Tibial artery (tissue), 4 donors: ENCODE data around the gene SOX30.
A peak's percentile ranks its signal among the peaks of the same experiment; 100 is the strongest.

Experiments
- DNase-seq, 2 donors: peaks; one replicate each; pipeline ENCODE4 v3.0.0-alpha.2; 2019
- H3K27ac ChIP-seq, 2 donors: fragments of 200-600 bp; sonication (generic) in 1 of 2; 1 replicate in 1 of 2; 2 replicates in 1 of 2; pipeline ENCODE4 v1.5.1; 2018 to 2019; ENCODE audit warnings: mild to moderate bottlenecking in 1 of 2
- H3K27me3 ChIP-seq, 2 donors: fragments of 200-600 bp; sonication (generic) in 1 of 2; one replicate each; pipeline versions ENCODE4 v1.5.1 to v1.6.0; 2016 to 2019
- H3K36me3 ChIP-seq, 3 donors: fragments of 200-600 bp; sonication (generic) in 2 of 3; one replicate each; pipeline ENCODE4 v1.5.1; 2016 to 2019; ENCODE audit warnings: mild to moderate bottlenecking in 2 of 3
- H3K4me1 ChIP-seq, 4 donors: fragments of 200-600 bp; sonication (generic) in 2 of 4; 1 replicate in 3 of 4; 2 replicates in 1 of 4; pipeline ENCODE4 v1.5.1; 2016 to 2019
- H3K4me3 ChIP-seq, 2 donors: fragments of 200-600 bp; sonication (generic) in 1 of 2; 1 replicate in 1 of 2; 2 replicates in 1 of 2; pipeline ENCODE4 v1.5.1; 2018 to 2019; ENCODE audit warnings: mild to moderate bottlenecking in 2 of 2
- H3K9me3 ChIP-seq, 3 donors: fragments of 200-600 bp; sonication (generic) in 1 of 3; one replicate each; pipeline ENCODE4 v1.5.1; 2016 to 2019
- intact Hi-C: fragments of 100-400 bp; cut with DNase I; formaldehyde crosslinking; loops from one replicate; pipeline ENCODE4 v1.15.0; 2023; ENCODE audit warnings: low total_unique reads
- TF ChIP-seq, protein P1 (sequence below), 2 experiments: fragments of 200-600 bp in 1 of 2; fragments of 450-650 bp in 1 of 2; IDR thresholded peaks; one replicate each; pipeline ENCODE4 v1.5.1; 2017 to 2019; ENCODE audit warnings: antibody characterized with exemption in 2 of 2, mild to moderate bottlenecking in 1 of 2, moderate library complexity in 1 of 2

SOX30 gene

DNA sequence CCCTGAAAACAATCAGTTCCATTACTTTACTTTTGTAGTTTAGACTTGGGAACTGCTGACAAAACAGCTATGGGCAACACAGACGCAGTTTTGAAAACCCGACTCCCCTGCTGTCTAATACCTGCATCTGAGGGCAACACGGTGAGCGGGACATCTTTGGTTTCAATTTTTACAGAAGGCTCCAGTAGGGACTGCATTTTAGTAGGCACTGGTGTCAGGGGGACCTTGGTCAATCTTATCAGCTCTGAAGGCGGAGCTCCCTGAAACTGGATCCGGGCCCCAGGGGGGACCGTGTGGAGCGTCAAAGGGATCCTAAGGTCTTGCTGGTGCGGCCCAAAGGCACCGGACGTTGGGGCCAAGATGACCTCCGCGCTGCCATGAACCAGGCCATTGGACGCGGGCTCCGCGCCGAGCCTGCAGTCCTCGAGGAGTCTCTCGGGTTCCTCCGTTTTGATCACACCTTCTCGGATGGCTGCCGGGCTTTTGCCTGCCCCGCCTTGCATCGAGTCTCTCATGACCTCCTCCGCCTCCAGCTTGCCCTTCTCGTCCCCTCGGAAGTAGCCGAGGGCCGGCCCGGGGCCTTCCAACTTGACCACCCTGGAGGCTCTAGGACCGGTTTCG, 1.1 kb downstream of the SOX30 start:
- TF ChIP-seq, protein P1, sequence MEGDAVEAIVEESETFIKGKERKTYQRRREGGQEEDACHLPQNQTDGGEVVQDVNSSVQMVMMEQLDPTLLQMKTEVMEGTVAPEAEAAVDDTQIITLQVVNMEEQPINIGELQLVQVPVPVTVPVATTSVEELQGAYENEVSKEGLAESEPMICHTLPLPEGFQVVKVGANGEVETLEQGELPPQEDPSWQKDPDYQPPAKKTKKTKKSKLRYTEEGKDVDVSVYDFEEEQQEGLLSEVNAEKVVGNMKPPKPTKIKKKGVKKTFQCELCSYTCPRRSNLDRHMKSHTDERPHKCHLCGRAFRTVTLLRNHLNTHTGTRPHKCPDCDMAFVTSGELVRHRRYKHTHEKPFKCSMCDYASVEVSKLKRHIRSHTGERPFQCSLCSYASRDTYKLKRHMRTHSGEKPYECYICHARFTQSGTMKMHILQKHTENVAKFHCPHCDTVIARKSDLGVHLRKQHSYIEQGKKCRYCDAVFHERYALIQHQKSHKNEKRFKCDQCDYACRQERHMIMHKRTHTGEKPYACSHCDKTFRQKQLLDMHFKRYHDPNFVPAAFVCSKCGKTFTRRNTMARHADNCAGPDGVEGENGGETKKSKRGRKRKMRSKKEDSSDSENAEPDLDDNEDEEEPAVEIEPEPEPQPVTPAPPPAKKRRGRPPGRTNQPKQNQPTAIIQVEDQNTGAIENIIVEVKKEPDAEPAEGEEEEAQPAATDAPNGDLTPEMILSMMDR (IDR thresholded peaks at IDR 0.05): no peak
- DNase-seq: no peak
- no peaks in the 10 kb centered on the region for H3K36me3 ChIP-seq
- peaks cover 0 to 10% (median 4%) of the 10 kb centered on the region in 4 donors for H3K4me1 ChIP-seq
- H3K4me3 ChIP-seq: peak overlapping the region; percentile 52
- no peaks in the 10 kb centered on the region for H3K27me3 ChIP-seq
- intact Hi-C loops: no loop called here
- no peak overlapping the region for H3K27ac ChIP-seq
- no peaks in the 10 kb centered on the region for H3K9me3 ChIP-seq

DNA sequence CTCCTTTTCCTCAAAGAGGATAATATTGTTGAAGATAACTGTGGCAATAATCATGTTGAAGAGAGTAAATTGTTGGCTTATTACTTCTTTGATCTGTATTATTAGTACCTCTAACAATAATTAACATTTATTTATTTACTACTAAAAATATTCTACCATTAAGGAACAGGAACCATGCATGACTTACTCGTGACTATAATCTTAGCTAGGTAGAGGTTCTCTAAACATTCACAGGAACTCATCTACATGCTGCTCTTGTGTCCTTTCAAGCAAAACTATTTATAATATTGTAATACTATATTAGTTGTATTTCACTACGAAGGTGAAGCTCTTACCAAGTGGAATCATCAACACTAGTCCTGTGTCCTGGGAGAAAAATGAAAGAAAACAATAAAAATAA, 3.1 kb downstream of the SOX30 start:
- TF ChIP-seq, protein P1 (IDR thresholded peaks at IDR 0.05): no peak
- DNase-seq: no peak
- Histone ChIP-seq H3K27ac (no peak overlapping the region), H3K4me3 (no peak overlapping the region), H3K36me3 (no peaks in the 10 kb centered on the region), H3K9me3 (no peaks in the 10 kb centered on the region), H3K27me3 (no peaks in the 10 kb centered on the region), H3K4me1 (peaks cover 0 to 10% (median 4%) of the 10 kb centered on the region in 4 donors)
- intact Hi-C loops: no loop called here

DNA sequence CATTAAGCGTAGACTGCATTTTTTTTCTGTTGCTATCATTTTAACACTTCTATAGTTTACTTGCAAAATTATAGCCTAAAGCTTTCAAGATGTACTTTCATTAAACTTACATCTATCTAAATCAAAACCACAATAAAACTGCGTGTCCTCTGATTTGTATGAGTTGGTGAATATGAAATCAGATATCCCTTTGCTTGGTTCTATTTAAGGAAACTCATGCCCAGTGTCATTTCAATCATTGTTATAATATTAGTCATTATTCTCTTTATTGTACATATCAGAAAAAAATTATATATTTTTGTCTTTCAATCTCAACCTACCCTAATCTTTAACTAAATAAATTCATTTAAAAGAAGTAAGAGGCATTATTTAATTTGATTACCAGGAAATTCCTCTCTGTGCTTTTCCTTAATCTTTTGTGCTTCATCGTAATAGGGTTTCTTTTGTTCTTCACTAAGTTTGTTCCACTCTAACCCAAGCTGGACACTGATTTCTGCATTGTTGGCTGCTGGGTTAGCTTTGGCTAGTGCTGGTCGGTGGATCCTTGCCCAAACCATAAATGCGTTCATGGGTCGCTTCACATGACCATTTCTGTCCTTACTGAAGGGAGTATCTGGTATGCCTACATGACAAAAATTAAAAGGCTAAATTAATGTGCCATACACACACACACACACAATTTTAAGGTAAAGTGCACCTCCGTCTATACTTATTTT, 3.8 kb downstream of the SOX30 start:
- no peak for DNase-seq
- Histone ChIP-seq H3K4me3 (no peak overlapping the region), H3K27ac (no peak overlapping the region), H3K4me1 (peaks cover 0 to 10% (median 4%) of the 10 kb centered on the region in 4 donors), H3K9me3 (no peaks in the 10 kb centered on the region), H3K36me3 (no peaks in the 10 kb centered on the region), H3K27me3 (no peaks in the 10 kb centered on the region)
- intact Hi-C loops: no loop called here
- TF ChIP-seq, protein P1 (IDR thresholded peaks at IDR 0.05): no peak

DNA sequence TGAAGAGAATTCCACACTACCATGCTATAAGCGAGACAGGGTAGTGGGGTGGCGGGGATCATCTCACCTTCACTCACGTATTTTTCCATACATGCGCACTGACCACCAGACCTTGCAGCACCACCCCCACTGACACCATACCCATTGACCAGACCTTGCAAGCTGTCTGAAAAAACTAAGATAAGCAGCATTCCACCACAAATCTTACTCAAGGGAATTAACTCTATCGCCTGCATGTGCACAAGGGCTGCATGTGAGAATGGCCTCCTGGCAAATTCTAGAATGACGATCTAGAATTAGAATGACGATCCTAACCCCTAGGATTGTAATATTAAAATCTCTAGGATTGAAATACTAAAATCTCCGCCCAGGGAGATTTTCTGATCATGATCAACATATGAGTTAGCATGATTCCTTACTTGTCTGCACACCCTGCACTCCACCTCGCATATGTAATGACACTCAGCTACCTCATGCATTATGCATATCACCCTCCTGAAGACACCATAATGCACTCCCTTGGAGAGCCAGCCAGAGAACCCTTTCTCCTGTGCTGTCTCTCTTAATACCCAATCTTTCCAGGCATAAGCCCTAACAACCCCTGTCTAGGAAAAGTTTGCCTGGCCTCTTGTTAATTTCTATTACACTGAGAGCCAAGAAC, 11.7 kb downstream of the SOX30 start:
- Histone ChIP-seq H3K4me3 (no peak overlapping the region), H3K36me3 (no peaks in the 10 kb centered on the region), H3K4me1 (no peaks in the 10 kb centered on the region), H3K27ac (no peak overlapping the region), H3K9me3 (no peaks in the 10 kb centered on the region), H3K27me3 (no peaks in the 10 kb centered on the region)
- TF ChIP-seq, protein P1 (IDR thresholded peaks at IDR 0.05): no peak
- intact Hi-C loops: no loop called here
- DNase-seq: no peak

DNA sequence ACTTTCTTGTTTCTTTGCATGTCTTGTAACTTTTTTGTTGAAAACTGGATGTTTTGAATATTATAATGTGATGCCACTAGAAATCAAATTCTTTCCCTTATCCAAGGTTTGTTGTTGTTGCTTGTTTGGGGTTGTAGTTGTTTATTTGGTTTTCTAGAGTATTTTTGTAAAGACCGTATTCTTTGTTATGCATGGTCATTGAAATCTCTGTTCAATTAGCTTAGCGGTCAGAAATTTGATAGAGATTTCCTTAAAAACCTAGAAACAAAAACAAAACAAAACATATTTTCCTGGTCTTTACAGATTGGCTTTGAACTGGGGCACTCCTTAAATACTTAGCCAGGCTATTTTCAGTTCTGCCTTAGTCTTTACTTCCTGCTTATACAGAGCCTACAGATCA, 21.9 kb downstream of the SOX30 start:
- H3K4me3 ChIP-seq: no peak overlapping the region
- no peak overlapping the region for H3K27ac ChIP-seq
- H3K27me3 ChIP-seq: no peaks in the 10 kb centered on the region
- no peaks in the 10 kb centered on the region for H3K9me3 ChIP-seq
- H3K36me3 ChIP-seq: no peaks in the 10 kb centered on the region
- TF ChIP-seq, protein P1 (IDR thresholded peaks at IDR 0.05): no peak
- DNase-seq: no peak
- no peaks in the 10 kb centered on the region for H3K4me1 ChIP-seq
- intact Hi-C loops: no loop called here
